Measurements from ENCODE around the gene TTF1.

DNA sequence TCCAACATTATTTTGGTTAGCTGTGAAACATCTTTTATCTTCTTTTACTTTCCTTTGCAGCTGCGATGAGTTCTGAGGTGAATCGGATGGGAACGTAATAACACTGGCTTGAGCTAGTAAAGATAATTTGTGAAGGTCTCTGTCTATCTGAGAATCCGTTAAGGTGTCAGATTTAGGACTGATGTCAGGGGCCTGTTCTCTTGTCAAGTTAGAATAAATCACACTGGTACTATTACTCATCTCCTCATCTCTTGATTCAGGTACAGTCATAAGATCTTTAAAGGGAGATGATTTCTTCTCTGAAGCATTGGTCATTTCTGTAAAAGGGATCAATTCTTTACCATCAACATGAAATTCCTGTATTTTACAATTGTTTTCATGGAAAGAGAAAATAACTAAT lies 78.1 kb downstream of the TTF1 start:
- TF ChIP-seq POLR2A (IDR thresholded peaks at IDR 0.05) (no peak), POLR2AphosphoS5 (IDR thresholded peaks at IDR 0.05) (no peak), EP300 (IDR thresholded peaks at IDR 0.05) (no peak)
- TF ChIP-seq, protein P1, sequence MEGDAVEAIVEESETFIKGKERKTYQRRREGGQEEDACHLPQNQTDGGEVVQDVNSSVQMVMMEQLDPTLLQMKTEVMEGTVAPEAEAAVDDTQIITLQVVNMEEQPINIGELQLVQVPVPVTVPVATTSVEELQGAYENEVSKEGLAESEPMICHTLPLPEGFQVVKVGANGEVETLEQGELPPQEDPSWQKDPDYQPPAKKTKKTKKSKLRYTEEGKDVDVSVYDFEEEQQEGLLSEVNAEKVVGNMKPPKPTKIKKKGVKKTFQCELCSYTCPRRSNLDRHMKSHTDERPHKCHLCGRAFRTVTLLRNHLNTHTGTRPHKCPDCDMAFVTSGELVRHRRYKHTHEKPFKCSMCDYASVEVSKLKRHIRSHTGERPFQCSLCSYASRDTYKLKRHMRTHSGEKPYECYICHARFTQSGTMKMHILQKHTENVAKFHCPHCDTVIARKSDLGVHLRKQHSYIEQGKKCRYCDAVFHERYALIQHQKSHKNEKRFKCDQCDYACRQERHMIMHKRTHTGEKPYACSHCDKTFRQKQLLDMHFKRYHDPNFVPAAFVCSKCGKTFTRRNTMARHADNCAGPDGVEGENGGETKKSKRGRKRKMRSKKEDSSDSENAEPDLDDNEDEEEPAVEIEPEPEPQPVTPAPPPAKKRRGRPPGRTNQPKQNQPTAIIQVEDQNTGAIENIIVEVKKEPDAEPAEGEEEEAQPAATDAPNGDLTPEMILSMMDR (IDR thresholded peaks at IDR 0.05), result no peak

Data from gastroesophageal sphincter (tissue), 3 donors.